Rectal smooth muscle tissue (tissue), 1 donor: Measurements from ENCODE around the gene SPATA31C1.

Experiments
- H3K27ac ChIP-seq: one replicate; pipeline ENCODE4 v1.7.0; 2013; ENCODE audit warnings: low read depth, low read length, inconsistent platforms
- H3K27me3 ChIP-seq: one replicate; pipeline ENCODE4 v1.7.0; 2013; ENCODE audit warnings: low read length; ENCODE audit not compliant: control insufficient read depth, insufficient read depth
- H3K36me3 ChIP-seq: one replicate; pipeline ENCODE4 v1.7.0; 2013; ENCODE audit warnings: low read length; ENCODE audit not compliant: control insufficient read depth, insufficient read depth
- H3K4me1 ChIP-seq: one replicate; pipeline ENCODE4 v1.7.0; 2013; ENCODE audit warnings: low read length; ENCODE audit not compliant: control insufficient read depth, insufficient read depth
- H3K4me3 ChIP-seq: one replicate; pipeline ENCODE4 v1.7.0; 2013; ENCODE audit warnings: low read length
- H3K9ac ChIP-seq: one replicate; pipeline ENCODE4 v1.7.0; 2013; ENCODE audit warnings: low read length

The SPATA31C1 gene

DNA sequence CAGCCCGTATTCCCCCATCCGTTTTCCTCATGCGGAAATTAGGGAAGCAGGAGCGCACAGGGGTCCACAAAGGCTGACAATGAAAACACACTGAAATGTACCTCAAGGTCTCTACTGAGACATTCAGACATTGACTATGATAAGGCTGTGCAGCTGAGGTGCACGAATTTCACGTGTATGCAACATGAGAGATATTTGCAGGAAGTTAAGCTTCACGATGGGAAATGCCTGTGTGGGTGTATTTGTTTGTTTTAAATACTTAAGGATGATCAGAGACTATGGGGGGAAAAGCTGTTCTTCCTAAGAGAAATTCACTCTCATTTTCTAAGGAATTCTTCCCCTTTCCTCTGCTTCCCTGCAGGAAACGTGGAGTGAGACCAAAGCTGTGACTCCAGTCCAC lies 37.6 kb upstream of the SPATA31C1 start:
- H3K4me1 ChIP-seq: peaks cover 3% of the 10 kb centered on the region
- no peaks in the 10 kb centered on the region for H3K27me3 ChIP-seq
- H3K36me3 ChIP-seq: no peaks in the 10 kb centered on the region
- no peak overlapping the region for H3K9ac ChIP-seq
- no peak overlapping the region for H3K27ac ChIP-seq
- H3K4me3 ChIP-seq: no peak overlapping the region

DNA sequence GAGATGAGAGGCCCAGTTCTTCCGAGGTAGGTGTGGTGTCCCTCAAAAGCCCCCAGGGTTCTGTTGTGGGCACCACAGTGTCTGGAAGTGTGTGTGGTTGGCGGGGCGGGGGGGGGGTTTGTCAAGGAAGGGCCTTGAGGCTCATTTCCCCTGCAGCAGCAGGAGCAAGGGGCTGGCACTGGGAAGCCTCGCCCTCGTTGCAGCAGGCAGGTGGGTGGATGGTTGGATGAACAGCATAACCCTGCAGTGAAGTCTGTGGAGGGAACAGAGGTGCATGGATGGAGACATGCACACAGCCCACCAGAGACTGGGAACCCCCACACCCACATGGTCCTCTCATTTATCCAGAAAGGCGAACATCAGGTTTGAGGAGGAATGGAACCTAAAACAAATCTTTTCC lies 37.1 kb upstream of the SPATA31C1 start:
- no peaks in the 10 kb centered on the region for H3K27me3 ChIP-seq
- no peak overlapping the region for H3K4me3 ChIP-seq
- no peak overlapping the region for H3K9ac ChIP-seq
- no peak overlapping the region for H3K27ac ChIP-seq
- H3K36me3 ChIP-seq: no peaks in the 10 kb centered on the region
- H3K4me1 ChIP-seq: peaks cover 3% of the 10 kb centered on the region

DNA sequence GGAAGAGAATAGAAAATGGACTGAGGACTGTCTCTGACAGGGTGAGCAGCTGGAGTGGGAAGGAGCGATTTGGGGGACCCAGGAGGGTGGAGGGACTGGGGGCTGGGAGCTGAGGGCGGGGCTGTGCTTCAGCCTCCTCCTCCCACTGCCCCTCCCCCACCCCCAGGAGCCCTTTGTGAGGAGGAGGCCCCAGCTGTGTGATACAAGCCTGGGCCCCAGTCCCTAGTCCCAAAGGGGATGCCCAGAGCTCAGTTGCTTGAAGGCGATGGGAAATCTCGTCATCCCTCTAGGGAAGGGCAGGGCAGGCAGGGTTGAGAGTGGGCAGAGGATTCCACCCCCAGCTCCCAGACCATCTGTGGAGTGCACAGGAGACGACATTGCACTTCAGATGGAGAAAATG lies 35.1 kb upstream of the SPATA31C1 start, which contains the start of gene SPATA31E1:
Gene SPATA31E1 (plus strand): TSS at position 251 of the 400 bp plus-strand sequence. CDS start 15 bp downstream, at position 266.
- no peak within 1 kb of the TSS for H3K9ac ChIP-seq
- no peaks in the 10 kb centered on the region for H3K36me3 ChIP-seq
- no peak within 1 kb of the TSS for H3K4me3 ChIP-seq
- no peaks in the 10 kb centered on the region for H3K4me1 ChIP-seq
- no peak within 1 kb of the TSS for H3K27ac ChIP-seq
- no peaks in the 10 kb centered on the region for H3K27me3 ChIP-seq

DNA sequence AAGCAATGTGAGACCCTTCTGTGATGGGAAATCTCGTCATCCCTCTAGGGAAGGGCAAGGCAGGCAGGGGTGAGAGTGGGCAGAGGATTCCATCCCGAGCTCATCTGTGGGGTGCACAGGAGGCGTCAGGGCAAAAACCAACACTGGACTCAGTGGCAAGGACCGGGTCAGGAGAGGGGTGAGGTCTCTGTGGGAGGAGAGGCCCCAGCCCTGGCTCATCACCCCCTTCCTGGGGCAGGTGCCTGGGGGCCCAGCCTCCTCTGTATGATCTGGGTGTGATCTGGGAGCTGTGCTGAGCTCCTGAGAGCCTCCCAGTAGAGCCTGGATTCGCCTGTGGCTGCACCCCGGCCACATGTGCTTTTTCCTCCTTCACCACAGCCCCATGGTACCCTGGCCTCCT lies 34.5 kb upstream of the SPATA31C1 start:
- Histone ChIP-seq H3K9ac (no peak overlapping the region), H3K27ac (no peak overlapping the region)

DNA sequence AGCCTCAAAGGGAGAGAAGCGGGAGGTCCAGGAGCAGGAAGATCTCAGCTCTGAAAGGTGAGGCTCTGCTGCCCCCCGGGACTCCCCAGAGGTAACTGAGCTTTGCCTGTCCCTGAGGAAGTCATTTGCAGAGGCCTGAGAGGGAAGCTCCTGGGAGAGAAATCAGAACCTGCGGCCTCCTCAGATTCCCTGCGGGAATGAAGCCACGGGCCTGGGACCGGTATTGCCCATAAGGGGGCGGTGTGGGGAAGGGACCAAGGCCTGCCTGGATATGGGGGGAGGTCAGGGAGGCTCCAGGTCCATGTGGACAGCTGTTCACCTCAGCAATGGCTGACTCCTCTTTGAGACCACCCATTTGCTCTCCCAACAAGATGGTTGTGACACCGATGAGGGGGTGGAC lies 33.8 kb upstream of the SPATA31C1 start:
- Histone ChIP-seq H3K9ac (no peak overlapping the region), H3K27ac (no peak overlapping the region), H3K4me1 (no peaks in the 10 kb centered on the region), H3K27me3 (no peaks in the 10 kb centered on the region), H3K36me3 (no peaks in the 10 kb centered on the region), H3K4me3 (no peak overlapping the region)

More for the DNA sequence above, 34.5 kb upstream of the SPATA31C1 start:
- no peaks in the 10 kb centered on the region for H3K4me1 ChIP-seq
- H3K4me3 ChIP-seq: no peak overlapping the region
- no peaks in the 10 kb centered on the region for H3K27me3 ChIP-seq
- no peaks in the 10 kb centered on the region for H3K36me3 ChIP-seq

DNA sequence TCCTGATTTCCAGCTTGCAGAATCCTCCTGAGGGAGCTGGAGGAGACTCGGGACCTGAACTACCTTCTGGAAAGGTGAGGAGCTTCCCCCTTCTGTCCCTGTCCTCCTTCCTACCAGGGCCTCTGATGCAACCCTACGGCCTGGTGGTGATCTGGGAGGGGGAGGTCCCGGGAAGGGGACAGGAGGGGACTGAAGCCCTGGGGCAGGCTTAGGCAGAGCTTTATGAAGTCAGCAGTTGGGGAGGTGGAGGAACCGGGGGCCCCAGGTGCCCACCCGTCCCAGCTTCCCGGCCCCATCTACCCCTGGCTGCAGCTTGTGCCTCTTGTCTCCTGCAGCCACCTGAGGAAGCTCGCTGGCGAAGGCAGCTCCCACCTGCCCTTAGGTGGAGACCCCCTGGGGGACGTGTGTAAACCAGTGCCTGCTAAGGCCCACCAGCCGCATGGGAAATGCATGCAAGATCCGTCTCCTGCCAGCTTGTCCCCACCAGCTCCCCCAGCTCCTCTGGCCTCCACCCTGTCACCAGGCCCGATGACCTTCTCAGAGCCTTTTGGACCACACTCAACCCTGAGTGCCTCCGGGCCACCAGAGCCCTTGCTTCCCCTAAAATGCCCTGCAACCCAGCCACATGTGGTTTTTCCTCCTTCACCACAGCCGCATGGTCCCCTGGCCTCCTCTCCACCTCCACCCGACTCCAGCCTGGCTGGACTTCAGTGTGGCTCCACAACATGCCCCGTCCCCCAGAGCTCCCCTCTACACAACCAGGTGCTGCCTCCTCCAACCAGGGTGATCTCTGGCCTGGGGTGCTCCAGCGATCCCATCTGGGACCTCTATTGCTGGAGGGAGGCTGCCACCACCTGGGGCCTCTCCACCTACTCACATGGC lies 32.9 kb upstream of the SPATA31C1 start:
- Histone ChIP-seq H3K4me3 (no peak overlapping the region), H3K9ac (no peak overlapping the region), H3K4me1 (no peaks in the 10 kb centered on the region), H3K27ac (no peak overlapping the region), H3K27me3 (no peaks in the 10 kb centered on the region), H3K36me3 (no peaks in the 10 kb centered on the region)

DNA sequence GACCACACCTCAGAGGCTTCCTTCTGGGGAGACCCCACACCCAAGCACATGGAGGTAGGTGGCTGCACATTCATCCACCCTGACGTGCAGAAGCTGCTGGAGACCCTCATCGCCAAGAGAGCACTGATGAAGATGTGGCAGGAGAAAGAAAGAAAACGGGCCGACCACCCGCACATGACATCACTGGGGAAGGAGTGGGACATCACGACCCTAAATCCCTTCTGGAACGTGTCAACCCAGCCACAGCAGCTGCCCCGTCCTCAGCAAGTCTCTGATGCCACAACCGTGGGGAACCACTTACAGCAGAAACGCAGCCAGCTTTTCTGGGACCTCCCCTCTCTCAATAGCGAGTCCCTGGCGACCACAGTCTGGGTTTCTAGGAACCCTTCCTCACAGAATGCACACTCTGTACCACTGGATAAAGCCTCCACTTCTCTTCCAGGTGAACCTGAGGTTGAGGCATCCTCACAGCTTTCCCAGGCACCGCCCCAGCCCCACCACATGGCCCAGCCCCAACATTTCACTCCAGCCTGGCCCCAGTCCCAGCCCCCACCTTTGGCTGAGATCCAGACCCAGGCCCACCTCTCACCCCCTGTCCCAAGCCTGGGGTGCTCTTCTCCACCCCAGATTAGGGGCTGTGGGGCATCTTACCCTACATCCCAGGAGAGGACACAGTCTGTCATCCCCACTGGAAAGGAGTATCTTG lies 32.1 kb upstream of the SPATA31C1 start:
- Histone ChIP-seq H3K4me3 (no peak overlapping the region), H3K9ac (no peak overlapping the region), H3K27me3 (no peaks in the 10 kb centered on the region), H3K36me3 (no peaks in the 10 kb centered on the region), H3K27ac (no peak overlapping the region), H3K4me1 (no peaks in the 10 kb centered on the region)

DNA sequence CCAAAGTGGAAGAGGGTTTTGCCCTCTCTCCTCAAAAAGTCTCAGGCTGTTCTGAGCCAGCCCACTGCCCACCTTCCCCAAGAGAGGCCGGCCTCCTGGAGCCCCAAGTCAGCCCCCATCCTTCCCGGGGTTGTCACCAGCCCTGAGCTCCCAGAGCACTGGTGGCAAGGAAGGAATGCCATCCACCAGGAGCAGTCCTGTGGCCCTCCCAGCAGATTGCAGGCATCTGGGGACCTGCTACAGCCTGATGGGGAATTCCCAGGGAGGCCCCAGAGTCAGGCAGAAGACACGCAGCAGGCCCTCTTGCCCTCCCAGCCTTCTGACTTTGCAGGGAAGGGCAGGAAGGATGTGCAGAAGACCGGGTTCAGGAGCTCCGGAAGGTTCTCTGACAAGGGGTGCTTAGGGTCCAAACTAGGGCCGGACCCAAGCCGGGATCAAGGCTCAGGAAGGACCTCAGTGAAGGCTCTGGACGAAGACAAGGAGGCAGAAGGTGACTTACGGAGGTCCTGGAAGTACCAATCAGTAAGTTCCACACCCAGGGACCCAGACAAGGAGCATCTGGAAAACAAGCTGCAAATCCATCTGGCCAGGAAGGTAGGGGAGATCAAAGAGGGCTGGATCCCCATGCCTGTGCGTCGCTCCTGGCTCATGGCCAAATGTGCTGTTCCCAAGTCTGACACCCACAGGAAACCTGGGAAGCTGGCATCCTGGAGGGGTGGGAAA lies 31.4 kb upstream of the SPATA31C1 start:
- H3K4me3 ChIP-seq: no peak overlapping the region
- no peaks in the 10 kb centered on the region for H3K4me1 ChIP-seq
- no peaks in the 10 kb centered on the region for H3K27me3 ChIP-seq

DNA sequence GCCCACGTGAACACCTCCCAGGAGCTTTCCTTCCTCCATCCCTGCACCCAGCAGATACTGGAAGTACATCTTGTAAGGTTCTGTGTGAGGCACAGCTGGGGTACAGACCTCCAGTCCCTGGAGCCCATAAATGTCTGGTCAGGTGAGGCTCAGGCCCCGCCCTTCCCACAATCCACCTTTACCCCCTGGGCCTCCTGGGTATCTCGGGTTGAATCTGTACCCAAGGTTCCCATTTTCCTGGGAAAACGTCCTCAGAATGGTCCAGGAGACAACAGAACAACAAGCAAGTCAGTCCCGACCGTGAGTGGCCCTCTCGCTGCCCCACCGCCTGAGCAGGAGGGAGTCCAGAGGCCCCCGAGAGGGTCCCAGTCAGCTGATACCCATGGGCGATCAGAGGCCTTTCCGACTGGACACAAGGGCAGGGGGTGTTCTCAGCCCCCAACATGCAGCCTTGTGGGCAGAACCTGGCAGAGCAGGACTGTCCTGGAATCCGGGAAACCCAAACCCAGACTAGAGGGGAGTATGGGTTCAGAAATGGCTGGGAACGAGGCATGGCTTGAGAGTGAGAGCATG lies 30.7 kb upstream of the SPATA31C1 start:
- H3K4me3 ChIP-seq: no peak overlapping the region
- no peak overlapping the region for H3K27ac ChIP-seq

More for the DNA sequence above, 31.4 kb upstream of the SPATA31C1 start:
- Histone ChIP-seq H3K36me3 (no peaks in the 10 kb centered on the region), H3K9ac (no peak overlapping the region), H3K27ac (no peak overlapping the region)

DNA sequence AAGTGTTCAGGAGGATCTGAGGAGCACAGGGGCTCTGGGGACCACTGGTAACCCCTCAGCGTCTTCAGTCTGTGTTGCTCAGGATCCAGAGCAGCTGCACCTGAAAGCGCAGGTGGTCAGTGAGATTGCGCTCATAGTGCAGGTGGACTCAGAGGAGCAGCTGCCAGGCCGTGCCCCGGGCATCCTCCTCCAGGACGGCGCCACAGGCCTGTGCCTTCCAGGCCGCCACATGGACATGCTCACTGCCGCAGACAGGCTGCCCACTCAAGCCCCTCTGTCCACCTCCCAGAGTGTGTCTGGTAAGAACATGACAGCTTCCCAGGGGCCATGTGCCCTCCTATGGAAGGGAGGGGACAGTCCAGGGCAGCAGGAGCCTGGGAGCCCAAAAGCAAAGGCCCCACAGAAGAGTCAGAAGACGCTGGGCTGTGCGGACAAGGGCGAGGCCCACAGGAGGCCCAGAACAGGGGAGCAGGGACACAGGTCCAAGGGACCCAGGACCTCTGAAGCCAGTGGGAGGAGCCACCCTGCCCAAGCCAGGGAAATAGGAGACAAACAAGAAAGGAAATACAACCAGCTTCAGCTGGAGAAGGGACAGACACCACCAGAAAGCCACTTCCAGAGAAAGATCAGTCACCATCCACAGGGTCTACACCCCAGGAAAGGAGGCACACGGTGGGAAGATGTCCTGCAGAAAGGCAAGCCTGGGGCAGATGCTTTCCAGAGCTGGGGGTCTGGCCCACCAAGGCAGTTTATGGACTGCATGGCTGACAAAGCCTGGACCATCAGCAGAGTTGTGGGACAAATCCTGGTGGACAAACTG lies 29.9 kb upstream of the SPATA31C1 start:
- Histone ChIP-seq H3K4me1 (no peaks in the 10 kb centered on the region), H3K27me3 (no peaks in the 10 kb centered on the region)

More for the DNA sequence above, 30.7 kb upstream of the SPATA31C1 start:
- H3K4me1 ChIP-seq: no peaks in the 10 kb centered on the region
- H3K27me3 ChIP-seq: no peaks in the 10 kb centered on the region
- H3K36me3 ChIP-seq: no peaks in the 10 kb centered on the region
- no peak overlapping the region for H3K9ac ChIP-seq

DNA sequence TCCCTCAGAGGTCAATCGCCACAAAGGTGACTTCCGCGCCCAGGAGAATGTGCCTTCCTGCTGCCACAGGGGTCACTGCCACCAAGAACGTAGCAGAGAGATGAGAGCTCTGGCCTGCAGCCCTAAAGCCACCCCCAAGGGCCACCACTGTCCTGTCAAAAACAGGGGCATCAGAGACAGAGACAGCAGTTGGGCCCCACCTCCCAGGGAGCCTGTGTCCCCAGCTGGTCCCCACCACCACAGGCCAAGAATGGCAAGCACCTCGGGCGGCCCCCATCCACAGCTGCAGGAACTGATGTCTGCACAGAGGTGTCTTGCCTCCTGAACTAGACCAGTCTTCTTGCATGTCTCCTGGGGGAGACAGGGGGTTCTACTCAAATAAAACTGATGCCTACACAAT lies 29.3 kb upstream of the SPATA31C1 start:
- no peak overlapping the region for H3K27ac ChIP-seq
- no peak overlapping the region for H3K4me3 ChIP-seq
- H3K27me3 ChIP-seq: no peaks in the 10 kb centered on the region
- H3K4me1 ChIP-seq: no peaks in the 10 kb centered on the region
- H3K9ac ChIP-seq: no peak overlapping the region
- H3K36me3 ChIP-seq: no peaks in the 10 kb centered on the region

More for the DNA sequence above, 29.9 kb upstream of the SPATA31C1 start:
- Histone ChIP-seq H3K4me3 (no peak overlapping the region), H3K27ac (no peak overlapping the region), H3K9ac (no peak overlapping the region), H3K36me3 (no peaks in the 10 kb centered on the region)
